GM18867 (cell line): ENCODE measurements around the gene RGS6.

Experiments used
- ATAC-seq: cut with Tn5 transposase; IDR thresholded peaks from one replicate; pipeline ENCODE4 v1.9.1; 2021; ENCODE audit warnings: mild to moderate bottlenecking, moderate library complexity; ENCODE audit not compliant: unreplicated experiment

RGS6 gene

DNA sequence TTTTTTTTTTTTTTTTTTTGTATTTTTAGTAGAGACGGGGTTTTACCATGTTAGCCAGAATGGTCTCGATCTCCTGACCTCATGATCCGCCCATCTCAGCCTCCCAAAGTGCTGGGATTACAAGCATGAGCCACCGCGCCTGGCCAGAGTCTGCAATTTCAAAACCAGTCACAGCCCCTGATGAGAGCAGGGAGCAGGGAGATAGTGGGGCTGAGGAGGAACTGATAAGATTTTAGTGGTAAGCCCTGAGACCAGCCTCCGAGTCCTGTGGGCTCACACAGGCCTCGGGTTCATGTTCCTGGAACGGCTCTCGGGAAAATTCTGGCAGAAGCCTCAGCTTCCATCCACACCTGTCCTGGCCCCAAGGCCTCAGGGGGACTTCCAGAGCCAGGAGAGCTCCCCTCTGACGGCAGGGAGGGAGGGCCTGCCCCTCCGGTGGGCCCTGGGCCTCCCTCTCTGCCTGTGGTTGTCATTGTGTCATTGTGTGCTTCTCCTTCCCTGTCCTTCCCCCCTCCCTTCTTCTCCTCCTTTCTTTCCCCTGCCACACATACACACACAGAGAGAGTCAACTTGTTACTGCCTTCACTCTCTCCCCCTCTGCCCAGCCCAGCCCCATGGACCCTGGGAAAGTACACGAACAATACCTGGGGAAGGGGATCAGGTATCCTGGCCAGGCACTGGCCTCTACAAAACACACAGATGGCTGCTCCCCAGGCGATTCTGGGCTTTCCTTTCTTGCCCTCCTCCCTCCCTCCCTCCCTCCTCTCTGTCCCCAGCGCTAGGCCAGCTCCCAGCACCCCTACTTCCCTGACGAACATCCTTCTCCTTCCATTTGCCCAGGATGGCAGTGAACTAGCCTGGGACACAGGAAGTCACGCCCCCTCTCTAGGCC, 667.6 kb downstream of the RGS6 start:
- no peak for ATAC-seq

DNA sequence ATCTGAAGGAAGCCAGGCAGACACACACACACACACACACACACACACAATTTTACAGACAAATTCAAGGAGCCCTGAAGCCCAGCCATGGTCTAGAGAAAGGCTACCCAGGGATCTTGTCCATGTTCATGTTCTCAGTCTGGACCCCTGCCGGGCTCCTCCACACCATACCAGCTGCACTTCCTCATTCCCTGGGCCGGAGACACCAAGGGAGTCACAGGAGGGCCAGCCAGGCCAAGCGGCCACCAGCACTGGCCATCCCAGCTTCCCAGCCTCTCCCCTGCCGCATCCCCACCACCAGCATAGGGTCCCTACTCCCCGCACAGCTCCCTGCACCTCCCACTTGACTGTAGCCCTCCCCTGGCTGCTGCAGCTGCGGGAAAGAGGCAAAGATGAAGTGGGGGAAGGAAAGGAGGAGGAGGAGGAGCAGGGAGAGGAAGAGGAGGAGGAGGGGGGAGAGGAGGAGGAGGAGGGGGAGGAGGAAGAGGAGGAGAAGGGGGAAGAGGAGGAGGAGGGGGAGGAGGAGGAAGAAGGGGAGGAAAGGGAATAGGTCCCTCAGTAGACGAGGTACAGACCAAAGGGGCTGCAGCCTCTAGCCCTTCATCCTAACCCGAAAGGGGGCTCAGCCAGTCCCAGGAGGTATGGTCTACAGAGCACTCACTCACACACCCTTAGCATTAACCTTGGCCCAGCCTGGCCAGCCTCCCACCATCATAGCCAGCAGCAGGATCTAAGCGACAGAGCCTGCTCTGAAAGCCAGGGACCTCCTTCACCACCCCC, 668.5 kb downstream of the RGS6 start:
- no peak for ATAC-seq

DNA sequence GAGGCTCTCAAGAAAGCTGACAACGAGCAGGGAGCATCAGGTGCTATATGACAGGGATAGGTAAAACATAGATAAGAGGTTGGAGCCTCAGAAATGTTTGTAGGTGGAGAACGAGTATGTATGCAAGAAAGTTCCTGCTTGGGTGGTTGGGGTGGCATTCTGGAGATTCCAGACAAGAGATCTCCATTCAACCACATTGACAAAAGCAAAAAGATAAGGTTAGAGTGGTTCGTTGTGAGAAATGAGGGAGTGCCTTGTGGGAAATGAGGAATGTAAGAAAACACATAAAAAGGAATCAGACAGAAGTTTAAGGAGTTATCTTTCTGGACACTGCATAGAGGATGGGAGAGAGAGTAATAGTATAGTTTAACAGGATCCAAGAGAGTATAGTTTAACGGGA, 671.4 kb downstream of the RGS6 start:
- no peak for ATAC-seq

DNA sequence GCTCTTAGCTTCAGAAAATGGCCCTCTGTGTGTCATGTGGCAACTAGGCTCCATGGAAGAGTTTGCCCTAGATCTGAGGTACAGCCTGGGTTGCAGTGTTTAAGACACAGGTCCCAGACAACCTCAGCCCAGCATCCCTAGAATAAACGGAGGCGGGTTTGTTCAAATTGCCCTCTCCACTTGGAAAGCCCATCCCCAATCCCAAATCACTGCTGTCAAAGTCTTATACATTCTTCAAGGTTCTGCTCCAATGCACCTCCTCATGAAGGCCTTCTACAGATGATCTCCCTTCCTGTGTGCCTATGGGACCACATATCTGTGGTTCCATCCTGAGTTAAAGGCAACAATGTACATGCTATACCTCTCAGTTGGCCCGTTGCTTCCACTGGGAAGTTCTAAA, 671.9 kb downstream of the RGS6 start:
- no peak for ATAC-seq

DNA sequence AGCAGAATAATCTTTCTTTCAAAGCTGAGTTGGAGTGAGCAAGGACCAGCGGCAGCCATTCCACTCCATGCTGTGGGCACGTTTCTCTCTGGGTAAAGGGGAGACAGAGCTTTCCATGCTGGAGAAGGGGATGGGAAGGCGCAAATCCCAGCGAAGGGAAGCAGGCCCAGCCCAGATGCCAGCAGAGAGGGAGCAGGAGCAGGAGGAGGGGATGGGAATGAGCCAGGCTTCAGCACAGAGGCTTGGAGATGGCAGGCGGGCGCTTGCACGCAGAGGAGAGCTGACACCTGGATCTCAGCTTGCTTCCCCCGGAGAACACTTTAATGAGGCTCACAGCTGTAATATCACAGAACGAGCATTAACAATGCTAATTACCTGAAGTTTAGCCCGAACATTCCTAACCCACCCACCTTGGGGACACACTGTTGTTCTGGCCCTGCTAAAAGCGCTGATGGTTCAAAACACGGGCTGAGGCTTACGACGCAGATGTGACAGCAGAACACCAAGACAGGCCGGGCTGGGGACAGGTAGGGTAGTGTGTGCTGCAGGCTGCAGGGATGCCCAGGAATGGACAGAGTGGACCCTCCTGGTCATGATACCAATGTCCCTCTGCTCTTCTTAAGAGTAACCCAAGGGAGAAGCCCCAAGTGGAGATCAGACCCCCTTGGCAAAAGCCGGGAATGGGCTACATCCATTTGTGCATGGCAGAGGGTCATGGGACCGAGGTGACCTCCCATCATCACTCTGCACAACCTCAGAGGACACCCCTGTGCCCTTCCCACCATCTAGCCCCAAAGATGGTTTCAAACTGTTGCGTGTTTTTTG, 673.1 kb downstream of the RGS6 start:
- no peak for ATAC-seq

DNA sequence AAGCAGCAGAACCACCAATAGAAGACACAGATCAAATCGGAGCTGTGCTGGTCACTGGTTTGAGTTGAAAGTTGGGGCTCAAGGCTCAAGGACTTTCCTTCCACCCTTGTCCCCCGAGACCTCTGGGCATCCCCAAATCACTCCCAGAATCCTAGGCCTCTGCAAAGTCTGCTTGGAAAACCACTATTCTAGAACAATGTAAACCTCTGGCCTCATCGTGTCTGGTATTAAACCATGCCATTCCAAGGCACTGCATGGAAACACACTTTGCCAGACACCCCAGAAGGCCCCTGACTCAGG, 673.6 kb downstream of the RGS6 start:
- ATAC-seq = no peak

DNA sequence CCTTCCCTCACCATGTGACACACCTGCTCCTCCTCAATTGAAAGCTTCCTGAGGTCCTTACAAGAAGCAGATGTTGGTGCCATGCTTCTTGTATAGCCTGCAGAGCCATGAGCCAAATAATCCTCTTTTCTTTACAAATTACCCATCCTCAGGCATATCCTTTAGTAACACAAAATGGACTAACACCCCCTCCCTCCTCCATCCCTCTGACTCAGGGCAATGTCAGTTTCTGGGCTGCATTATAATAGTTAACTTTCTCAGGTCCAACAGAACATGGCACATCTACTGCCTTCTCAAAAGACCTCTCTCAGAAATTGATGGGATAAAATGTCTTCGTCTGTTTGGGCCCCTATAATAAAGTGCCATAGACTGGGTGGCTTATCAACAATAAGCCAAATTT, 674.6 kb downstream of the RGS6 start:
- no peak for ATAC-seq

DNA sequence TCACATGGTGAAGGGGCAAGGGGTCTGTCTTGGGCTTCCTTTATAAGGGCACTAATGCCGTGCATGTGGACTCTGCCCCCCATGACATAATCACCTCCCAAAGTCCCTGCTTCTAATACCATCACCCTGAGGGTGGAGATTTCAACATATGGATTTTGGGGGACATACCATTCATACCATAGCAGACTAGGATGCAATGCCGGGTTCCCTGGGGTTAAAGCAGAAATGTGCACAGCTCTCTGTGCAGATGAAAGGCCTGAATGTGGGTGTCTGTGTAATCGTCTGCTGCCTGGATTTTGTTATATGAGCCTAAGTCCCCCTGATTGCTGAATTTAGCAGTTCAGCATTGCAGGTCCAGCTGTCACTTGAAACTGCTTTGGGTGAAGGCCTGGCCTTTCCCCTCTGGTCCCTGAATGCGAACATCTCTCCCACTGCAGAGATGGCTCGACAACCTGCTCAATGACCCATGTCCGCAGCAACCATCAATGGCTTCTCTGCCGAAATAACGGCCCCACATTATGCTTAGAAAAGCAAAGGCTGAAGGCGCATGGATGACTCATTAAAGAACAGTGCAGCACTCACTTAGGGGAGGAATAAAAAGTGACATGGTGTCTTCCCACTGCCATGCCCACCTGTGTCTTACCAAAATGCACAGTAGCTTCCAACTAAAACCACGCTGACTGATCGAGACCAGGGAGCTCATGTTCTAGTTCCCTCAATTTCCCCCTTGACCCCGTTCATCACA, 675.3 kb downstream of the RGS6 start:
- no peak for ATAC-seq

DNA sequence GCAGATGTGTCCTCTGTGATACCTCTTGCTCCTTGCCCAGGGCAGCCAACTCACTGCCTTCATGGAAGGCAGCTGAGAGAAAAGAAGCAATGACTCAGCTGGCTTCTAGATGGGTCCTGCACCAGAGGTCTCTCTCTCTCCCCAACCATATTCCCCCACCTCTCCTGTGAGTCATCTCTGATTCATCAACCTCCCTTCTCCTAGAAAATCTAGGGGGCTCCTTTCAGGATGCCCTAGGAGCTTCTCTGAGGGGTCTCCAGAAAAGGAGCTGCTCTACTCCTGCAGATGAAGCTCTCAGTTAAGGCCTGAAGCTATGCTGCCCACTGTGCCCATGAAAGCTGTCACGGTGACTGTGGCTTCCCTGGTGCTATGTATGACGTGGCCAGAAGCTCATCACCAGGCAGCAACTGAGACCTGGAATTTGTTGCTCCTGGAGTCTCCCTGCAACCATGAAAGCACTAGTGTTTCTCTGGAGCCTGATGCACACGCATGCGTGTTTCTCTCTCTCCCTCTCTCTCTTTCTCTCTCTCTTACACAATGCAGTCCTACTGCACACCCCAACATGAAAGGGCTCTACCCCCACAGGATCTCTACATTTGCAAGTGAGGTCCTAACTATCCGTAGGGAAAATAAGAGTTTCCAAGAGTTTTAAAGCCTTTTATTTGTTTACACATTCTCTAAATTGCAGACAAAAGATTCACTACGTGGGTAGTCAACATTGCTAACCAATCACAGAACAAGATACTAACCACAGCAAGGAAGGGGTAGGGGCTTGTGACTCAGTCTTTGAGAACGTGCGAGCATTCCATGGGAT, 676.4 kb downstream of the RGS6 start:
- ATAC-seq = no peak

DNA sequence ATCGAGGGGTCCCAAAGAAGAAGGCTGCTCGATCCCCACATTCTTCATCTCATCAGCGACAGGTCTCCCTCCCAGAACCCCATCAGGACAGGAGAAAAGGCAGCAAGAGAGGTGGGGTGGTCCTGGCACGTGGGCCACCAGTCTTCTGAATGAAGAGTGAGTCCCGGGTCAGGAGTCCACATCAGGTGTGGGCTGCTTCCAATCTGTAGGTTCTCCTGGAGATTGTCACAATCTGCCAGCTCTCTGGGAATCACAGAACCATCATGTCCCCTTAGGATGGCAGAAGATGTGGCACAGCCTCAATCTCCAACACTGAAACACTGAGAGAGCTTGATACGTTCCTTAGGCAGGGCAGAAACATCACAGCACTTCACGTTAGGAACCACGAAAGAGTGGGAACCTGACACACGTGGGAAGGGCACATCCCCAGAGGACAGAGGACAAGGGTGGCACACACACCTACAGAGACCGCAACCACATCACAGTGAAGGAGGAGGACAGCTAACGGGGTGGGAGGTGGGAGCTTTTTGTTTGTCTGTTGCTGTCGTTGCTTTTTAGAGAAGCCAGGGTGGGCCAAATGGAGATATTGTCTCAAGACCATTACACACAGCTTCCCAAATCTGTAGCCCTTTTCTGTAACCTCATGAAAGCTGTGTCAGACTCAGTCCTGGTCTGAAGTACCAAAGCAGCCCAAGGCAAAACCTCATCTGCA, 677.1 kb downstream of the RGS6 start:
- ATAC-seq = no peak

DNA sequence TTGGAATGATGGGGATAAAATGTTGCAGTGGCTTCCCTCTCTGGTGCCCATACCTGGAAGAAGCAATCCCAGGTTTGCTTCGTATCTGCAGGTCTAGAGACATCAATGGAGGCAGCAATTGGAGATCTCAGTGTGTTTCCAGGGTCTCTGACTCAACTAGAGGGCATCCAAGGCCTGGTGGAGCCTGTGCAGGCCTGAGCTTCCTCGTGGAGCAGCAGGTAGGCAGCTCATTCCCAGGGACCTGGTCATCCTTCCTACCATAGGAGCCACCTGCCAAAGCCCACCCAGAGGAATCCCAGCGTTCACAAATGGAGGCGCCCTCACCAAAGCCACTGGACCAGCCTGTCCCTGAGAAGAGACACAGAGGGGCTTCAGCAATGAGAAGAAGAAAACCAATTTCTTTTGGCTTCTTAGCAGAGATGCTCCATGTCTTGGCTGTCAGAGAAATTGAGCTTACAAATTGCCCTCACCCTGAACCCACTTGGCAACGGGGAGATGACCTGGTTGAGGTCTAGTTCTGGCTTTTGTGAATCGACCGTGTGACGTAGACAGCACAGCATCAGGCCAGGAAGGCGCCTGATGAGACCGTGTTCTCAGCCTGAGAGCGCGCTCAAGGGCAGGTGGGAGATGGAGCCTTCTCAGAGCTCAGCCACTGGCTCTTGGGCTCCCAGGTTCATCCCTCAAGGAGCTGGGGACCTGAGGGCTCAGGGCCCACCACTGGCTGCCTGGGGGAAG, 678.0 kb downstream of the RGS6 start:
- no peak for ATAC-seq

DNA sequence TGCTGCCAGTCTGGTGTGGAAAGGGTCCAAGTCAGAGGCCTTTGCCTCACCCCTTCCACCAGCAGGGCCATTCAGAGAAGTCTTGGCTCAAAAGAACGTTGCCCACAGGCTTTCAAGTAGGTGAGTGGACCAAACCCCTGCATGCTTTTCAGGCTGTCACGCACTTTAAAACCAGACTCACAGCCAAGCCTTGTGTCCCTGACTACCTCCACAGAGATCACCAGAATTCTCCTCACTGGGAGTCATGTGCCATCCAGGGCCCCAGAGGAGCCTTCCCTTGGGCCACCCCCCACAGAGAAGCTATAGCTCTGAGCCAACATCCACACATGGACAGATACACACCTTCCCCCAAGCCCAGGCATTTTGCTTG, 678.6 kb downstream of the RGS6 start:
- no peak for ATAC-seq

DNA sequence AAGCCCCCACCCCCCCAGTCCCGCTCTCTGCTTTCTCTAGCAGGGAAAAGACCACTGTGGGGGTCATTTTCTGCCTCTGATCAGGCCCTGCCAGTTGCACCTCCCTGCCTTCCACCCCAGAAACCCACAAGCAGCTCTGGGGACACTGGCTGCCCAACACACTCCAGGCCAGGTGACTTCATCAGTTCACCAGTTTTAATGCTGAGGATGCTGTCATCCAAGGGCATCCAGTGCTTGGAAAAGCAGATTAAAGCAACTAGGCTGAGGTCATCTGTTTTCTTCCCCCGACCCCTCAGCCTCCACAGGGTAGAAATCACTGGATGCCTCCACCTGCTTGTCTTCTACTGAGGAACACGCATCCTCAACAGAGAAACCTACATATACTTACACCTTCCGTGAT, 679.3 kb downstream of the RGS6 start:
- ATAC-seq = no peak

DNA sequence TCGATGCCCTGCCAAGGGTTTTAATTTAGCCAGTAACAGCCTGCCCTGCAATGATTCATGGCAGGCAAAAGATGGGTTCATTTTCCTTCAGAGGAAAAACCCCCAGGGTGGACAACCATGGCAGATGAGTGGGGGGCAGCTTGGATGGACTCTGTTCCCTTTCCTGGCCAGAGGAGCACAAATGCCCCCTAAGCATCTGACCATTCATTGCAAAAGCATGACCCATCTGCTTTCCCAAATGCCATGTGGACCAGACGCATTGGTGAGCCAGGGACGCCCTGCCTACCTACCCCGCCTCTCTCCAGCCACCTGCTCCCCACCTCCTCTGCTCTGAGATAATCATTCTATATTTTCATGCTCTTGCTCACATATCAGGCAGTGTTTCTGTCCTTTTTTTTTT, 679.8 kb downstream of the RGS6 start:
- ATAC-seq = no peak

DNA sequence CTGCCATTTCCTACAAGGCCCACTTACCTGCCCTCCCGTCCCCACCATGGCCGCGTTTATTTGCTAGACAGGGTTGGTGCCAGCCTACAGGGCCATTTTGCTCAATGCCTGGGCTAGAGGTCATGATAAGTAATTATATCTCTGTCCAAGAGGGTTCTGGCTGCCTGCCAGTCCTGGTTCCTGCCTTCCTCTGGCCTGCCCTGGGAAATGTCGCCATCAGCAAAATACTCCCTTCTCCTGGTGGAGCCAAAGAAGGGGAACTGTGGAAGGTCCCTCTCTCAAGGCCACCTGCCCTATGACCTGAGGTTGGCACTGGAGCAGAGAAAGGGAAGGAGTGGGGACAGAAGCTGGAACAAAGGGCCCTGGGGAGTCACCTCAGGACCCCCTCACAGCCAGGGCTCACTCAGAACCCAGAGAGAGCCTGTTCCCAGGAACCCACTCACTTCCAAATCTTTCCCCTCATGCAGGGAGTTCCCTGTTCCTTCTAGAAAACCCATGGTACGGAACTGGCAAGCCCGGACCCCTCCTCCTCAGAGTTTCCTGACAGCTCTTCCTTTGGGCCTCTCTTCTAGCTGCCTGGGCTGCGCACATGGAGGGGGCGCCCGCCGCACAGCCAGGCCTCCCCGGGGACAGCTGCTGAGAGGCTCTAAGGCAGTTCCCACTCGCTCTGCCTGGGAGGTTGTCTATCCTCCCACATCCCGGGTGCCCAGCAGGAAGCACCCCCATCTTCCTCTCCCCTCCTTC, 681.2 kb downstream of the RGS6 start:
- ATAC-seq = no peak

DNA sequence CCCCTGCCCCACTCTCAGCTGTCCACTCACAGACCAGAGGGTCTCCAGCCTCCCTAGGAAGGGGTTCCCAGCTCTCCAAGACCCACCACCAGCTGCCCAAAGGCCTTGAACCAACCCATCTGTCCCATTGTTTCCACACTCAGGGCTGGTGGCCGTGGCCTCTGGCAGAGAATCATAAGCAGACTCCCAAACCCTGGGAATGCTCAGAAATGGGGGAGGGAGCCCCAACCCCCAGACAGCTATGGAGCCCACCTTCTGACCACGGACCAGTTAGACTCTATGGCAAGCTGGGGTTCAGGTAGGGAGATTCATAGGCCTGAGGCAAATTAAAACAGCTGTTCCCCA, 681.7 kb downstream of the RGS6 start:
- ATAC-seq = no peak

DNA sequence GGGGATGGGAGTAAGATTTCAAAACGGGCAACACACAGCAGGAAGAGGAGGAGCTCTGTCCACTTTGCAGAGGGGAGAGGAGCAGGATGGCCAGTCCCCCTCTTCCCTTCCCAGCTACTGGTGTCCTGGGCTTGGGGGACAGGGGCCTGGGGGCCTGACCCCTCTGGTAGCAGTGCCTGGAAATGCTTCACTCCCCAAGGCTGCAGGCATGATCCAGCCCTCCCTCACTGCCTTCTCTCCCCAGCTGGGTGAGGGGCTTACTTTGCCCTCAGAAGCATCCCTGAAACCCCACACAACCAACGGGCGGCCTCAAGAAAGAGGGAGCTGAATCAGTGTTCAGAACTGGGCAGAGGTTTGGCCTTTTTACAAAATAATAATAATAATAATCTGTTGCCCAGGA, 682.1 kb downstream of the RGS6 start:
- no peak for ATAC-seq

DNA sequence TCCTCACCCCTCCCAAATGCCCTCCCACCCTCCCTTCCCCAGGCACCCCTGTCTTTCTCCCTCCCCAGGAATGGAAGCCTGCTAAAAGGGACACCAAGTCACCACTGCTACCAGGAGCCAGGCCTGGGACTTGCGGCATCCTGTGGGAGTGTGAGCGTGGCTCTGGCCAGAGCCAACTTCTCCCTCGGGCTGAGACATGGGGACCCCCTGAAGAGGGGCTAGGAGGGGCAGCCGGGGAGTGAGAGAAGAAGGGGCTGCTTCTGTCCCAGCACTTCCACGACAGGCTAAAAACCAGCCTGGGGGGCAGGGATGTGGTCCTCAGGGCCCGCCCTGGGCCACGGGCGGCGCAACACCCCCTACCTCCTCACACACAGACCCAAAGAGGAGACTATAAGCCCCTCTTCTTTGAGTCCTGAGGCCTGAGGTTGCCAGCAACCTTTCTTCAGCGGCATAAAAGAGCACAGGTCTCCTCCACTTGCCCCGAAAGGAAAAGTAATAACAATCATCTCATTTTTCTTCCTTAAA, 682.7 kb downstream of the RGS6 start:
- ATAC-seq = no peak
